Brain microvascular endothelial cell (primary cell): ENCODE measurements around the gene ZNF148.

Experiments used
- DNase-seq: peaks from one replicate; pipeline ENCODE4 v3.0.0-alpha.2; 2020
- H3K27ac ChIP-seq: fragments of 250-450 bp; sonication (Bioruptor Pico); 2 replicates; pipeline ENCODE4 v1.5.1; 2020; ENCODE audit warnings: mild to moderate bottlenecking, moderate library complexity
- H3K27me3 ChIP-seq: fragments of 250-450 bp; sonication (Bioruptor Pico); replicated peaks from 2 replicates; pipeline ENCODE4 v1.5.1; 2020; ENCODE audit warnings: mild to moderate bottlenecking
- H3K36me3 ChIP-seq: fragments of 250-450 bp; sonication (Bioruptor Pico); replicated peaks from 2 replicates; pipeline ENCODE4 v1.5.1; 2020; ENCODE audit warnings: mild to moderate bottlenecking
- H3K4me3 ChIP-seq: 2 replicates; pipeline ENCODE4 v1.5.1; 2011; ENCODE audit warnings: low read depth, mild to moderate bottlenecking, control low read depth, low read length, moderate library complexity
- CTCF ChIP-seq: IDR thresholded peaks from 2 replicates; pipeline ENCODE4 v1.5.1; 2011; ENCODE audit warnings: low read depth, mild to moderate bottlenecking, moderate library complexity, low read length, control low read depth, inconsistent platforms; ENCODE audit errors: missing control alignments
- in situ Hi-C: cut with HindIII; loops from 2 replicates; pipeline ENCODE4 v1.10.0; 2017; ENCODE audit warnings: low sequenced_read_pairs, low pct_ligation_motif_present

The ZNF148 gene

GRCh38 chr3:125340121-125340520 lies 35.0 kb downstream of the ZNF148 start:
- no peaks in the 10 kb centered on the region for H3K27me3 ChIP-seq
- no peak for TF ChIP-seq CTCF
- in situ Hi-C loops: no loop called here
- DNase-seq: no peak
- H3K36me3 ChIP-seq: no peaks in the 10 kb centered on the region
- no peak overlapping the region for H3K27ac ChIP-seq
- no peak overlapping the region for H3K4me3 ChIP-seq

GRCh38 chr3:125337506-125337905 lies 37.6 kb downstream of the ZNF148 start:
- TF ChIP-seq CTCF: no peak
- no peak overlapping the region for H3K4me3 ChIP-seq
- H3K36me3 ChIP-seq: no peaks in the 10 kb centered on the region
- no peak overlapping the region for H3K27ac ChIP-seq
- H3K27me3 ChIP-seq: no peaks in the 10 kb centered on the region
- no peak for DNase-seq
- in situ Hi-C loops: no loop called here

GRCh38 chr3:125334675-125335560 lies 40.2 kb downstream of the ZNF148 start:
- TF ChIP-seq CTCF: no peak
- no peak for DNase-seq

GRCh38 chr3:125332504-125332903 lies 42.6 kb downstream of the ZNF148 start:
- in situ Hi-C loops: no loop called here
- no peak overlapping the region for H3K4me3 ChIP-seq
- H3K27me3 ChIP-seq: no peaks in the 10 kb centered on the region
- TF ChIP-seq CTCF: no peak
- no peak for DNase-seq
- no peak overlapping the region for H3K27ac ChIP-seq
- H3K36me3 ChIP-seq: no peaks in the 10 kb centered on the region

More at GRCh38 chr3:125334675-125335560, 40.2 kb downstream of the ZNF148 start:
- no peaks in the 10 kb centered on the region for H3K27me3 ChIP-seq
- H3K27ac ChIP-seq: no peak overlapping the region
- H3K4me3 ChIP-seq: no peak overlapping the region
- in situ Hi-C loops: no loop called here
- H3K36me3 ChIP-seq: no peaks in the 10 kb centered on the region

- no peaks in the 10 kb centered on the region for H3K36me3 ChIP-seq
- no peak for DNase-seq
- no peak overlapping the region for H3K27ac ChIP-seq
- H3K4me3 ChIP-seq: no peak overlapping the region
- TF ChIP-seq CTCF: no peak
- no peaks in the 10 kb centered on the region for H3K27me3 ChIP-seq
- in situ Hi-C loops: no loop called here
These were observed 43.9 kb downstream of the ZNF148 start for GRCh38 chr3:125331243-125331642.
